ENCODE results near the gene KLHL14. TPM values are rescaled to one million over a fixed set of nuclear protein-coding genes. Genes with fewer than 3 reads are reported as not detected.

Gene KLHL14
- total RNA-seq, 1 experiment from 2014 or later: not detected

DNA sequence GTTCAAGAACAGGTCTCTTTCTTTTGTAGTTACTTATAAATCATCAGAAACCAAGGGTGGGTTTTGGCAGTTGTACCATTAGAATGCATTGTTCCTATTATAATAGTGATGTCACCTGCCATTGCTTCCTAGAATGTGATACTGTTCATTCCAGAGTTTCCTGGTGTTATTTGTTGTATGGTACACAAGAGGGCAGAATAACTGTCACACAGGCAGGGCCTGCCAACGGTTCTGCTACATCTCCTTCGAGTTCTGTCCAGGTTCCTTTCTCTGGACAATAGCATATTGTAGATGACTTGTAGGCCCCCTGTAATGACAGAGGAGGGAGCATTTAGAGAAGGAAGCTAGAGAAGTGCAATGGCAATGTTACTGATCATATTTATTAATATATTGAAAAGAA lies 98.3 kb downstream of the KLHL14 start:
- Histone ChIP-seq H3K27ac (ENCODE audit: low read depth, low read length) (no peak overlapping the region), H3K4me1 (ENCODE audit: control insufficient read depth in 1 of 2, insufficient read depth in 2 of 2, low read length in 2 of 2) (no peaks in the 10 kb centered on the region), H3K4me2 (ENCODE audit: low read length) (no peak overlapping the region), H3K9ac (ENCODE audit: low read length) (no peak overlapping the region), H3K9me3 (ENCODE audit: control insufficient read depth in 1 of 2, insufficient read depth in 1 of 2, low read depth in 1 of 2, low read length in 2 of 2) (no peaks in the 10 kb centered on the region), H3K79me2 (ENCODE audit: insufficient read depth, low read length) (no peaks in the 10 kb centered on the region), H4K20me1 (ENCODE audit: insufficient read depth) (no peaks in the 10 kb centered on the region), H2AFZ (ENCODE audit: low read depth, low read length, poor library complexity, severe bottlenecking) (no peak overlapping the region), H3K4me3 (replicated peaks in 1 of 2; ENCODE audit: low read depth in 1 of 2, low read length in 2 of 2) (no peak overlapping the region), H3K9me2 (ENCODE audit: insufficient read depth) (no peaks in the 10 kb centered on the region), H3K36me3 (ENCODE audit: control insufficient read depth in 1 of 2, insufficient read depth in 2 of 2, low read length in 2 of 2) (no peaks in the 10 kb centered on the region), H3K27me3 (ENCODE audit: insufficient read depth, low read length) (peaks cover 33% of the 10 kb centered on the region; the same call in 1 of the 2 replicates)
- ATAC-seq: peak; percentile 81
- ChIA-PET RAD21 (ENCODE audit: low non-redundant PET in 1 of 2, low total read pairs in 2 of 2, uncharacterized antibody in 2 of 2, unreplicated experiment in 2 of 2) (no interaction called here), CTCF (interaction anchor here (1.7 kb wide), 1 partner anchor 517 kb away, joined by 7 read pairs; no protein-coding TSS in a partner anchor), POLR2A (no interaction called here)
- no peak for TF ChIP-seq EZH2 (IDR thresholded peaks at IDR 0.05)
- TF ChIP-seq, protein P1, sequence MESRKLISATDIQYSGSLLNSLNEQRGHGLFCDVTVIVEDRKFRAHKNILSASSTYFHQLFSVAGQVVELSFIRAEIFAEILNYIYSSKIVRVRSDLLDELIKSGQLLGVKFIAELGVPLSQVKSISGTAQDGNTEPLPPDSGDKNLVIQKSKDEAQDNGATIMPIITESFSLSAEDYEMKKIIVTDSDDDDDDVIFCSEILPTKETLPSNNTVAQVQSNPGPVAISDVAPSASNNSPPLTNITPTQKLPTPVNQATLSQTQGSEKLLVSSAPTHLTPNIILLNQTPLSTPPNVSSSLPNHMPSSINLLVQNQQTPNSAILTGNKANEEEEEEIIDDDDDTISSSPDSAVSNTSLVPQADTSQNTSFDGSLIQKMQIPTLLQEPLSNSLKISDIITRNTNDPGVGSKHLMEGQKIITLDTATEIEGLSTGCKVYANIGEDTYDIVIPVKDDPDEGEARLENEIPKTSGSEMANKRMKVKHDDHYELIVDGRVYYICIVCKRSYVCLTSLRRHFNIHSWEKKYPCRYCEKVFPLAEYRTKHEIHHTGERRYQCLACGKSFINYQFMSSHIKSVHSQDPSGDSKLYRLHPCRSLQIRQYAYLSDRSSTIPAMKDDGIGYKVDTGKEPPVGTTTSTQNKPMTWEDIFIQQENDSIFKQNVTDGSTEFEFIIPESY (IDR thresholded peaks at IDR 0.05; ENCODE audit: extremely low read depth, insufficient replicate concordance, low read length): no peak
- TF ChIP-seq, protein P2, sequence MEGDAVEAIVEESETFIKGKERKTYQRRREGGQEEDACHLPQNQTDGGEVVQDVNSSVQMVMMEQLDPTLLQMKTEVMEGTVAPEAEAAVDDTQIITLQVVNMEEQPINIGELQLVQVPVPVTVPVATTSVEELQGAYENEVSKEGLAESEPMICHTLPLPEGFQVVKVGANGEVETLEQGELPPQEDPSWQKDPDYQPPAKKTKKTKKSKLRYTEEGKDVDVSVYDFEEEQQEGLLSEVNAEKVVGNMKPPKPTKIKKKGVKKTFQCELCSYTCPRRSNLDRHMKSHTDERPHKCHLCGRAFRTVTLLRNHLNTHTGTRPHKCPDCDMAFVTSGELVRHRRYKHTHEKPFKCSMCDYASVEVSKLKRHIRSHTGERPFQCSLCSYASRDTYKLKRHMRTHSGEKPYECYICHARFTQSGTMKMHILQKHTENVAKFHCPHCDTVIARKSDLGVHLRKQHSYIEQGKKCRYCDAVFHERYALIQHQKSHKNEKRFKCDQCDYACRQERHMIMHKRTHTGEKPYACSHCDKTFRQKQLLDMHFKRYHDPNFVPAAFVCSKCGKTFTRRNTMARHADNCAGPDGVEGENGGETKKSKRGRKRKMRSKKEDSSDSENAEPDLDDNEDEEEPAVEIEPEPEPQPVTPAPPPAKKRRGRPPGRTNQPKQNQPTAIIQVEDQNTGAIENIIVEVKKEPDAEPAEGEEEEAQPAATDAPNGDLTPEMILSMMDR (IDR thresholded peaks at IDR 0.05 in 2 of 3, conservative IDR thresholded peaks at IDR 0.05 in 1 of 3; ENCODE audit: borderline replicate concordance in 1 of 3, insufficient read depth in 1 of 3, low read depth in 2 of 3, low read length in 2 of 3): peak in 2 of 3 experiments; percentile 29 to 49; a peak in 3 of 6 replicates
- no peak for TF ChIP-seq TCF7L2 (IDR thresholded peaks at IDR 0.05; ENCODE audit: borderline replicate concordance, extremely low read depth, insufficient read depth, insufficient read length)
- intact Hi-C loops (cut with micrococcal nuclease): no loop called here
- no peak for DNase-seq (ENCODE audit: low read depth, low spot score)
- no TSS peak for BruUV-seq (replicated peaks)
